ENCODE results near the gene API5.

DNA sequence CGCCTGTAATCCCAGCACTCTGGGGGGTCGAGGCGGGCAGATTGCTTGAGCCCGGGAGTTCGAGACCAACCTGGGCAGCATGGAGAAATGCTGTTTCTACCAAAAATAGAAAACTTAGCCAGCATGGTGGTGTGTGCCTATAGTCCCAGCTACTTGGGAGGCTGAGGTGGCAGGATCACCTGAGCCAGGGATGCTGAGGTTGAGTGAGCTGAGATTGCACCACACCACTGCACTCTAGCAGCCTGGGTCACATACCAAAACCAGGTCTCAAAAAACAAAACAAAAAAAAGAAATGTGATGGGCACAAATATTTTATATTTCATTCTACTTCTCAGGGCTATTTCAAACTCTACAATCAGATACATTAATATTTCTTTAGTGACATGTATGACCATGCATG, 72.6 kb downstream of the API5 start:
- TF ChIP-seq, protein P1, sequence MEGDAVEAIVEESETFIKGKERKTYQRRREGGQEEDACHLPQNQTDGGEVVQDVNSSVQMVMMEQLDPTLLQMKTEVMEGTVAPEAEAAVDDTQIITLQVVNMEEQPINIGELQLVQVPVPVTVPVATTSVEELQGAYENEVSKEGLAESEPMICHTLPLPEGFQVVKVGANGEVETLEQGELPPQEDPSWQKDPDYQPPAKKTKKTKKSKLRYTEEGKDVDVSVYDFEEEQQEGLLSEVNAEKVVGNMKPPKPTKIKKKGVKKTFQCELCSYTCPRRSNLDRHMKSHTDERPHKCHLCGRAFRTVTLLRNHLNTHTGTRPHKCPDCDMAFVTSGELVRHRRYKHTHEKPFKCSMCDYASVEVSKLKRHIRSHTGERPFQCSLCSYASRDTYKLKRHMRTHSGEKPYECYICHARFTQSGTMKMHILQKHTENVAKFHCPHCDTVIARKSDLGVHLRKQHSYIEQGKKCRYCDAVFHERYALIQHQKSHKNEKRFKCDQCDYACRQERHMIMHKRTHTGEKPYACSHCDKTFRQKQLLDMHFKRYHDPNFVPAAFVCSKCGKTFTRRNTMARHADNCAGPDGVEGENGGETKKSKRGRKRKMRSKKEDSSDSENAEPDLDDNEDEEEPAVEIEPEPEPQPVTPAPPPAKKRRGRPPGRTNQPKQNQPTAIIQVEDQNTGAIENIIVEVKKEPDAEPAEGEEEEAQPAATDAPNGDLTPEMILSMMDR (IDR thresholded peaks at IDR 0.05) = no peak
- TF ChIP-seq POLR2A (IDR thresholded peaks at IDR 0.05) = no peak

Data from vagina (tissue), 2 donors.